ENCODE measurements around the gene ZNF106. TPM values are rescaled to one million over a fixed set of nuclear protein-coding genes. Genes with fewer than 3 reads are reported as not detected.

Gene ZNF106
- total RNA-seq, 1 experiment from 2014 or later: 28.5 TPM

DNA sequence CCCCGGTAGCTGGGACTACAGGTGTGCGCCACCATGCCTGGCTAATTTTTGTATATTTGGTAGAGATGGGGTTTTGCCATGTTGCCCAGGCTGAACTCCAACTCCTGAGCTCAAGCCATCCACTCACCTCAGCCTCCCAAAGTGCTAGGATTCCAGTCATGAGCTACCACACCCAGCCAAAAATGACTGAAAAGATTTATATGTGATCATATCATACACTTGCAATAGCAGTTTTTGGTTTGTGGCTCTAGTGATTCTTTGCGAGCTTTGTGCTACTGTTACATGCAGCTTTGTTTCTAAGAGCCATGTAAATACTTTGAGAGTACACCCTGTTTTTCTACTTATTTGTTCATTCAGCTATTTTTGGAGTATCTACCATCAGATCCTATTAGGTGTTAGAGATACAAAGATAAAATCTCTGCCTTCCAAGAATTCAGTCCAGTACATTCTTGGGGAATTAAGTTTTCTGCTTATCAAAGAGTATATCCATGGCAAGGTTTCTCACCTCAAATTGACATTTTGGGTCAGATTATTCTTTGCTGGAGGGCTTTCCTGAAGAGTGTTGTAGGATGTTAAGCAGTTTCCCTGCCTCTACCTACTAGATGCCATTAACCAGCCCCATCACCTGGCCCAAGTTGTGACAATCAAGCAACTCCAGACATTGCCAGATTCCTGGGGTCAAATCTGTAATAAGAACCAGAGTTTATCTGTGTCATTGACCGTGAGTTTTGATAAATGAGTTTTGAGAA lies 19.5 kb upstream of the ZNF106 start:
- H3K79me2 ChIP-seq (ENCODE audit: insufficient read depth, low read length): no peaks in the 10 kb centered on the region
- POLR2A ChIA-PET: no interaction called here
- H4K20me1 ChIP-seq (ENCODE audit: insufficient read depth): no peaks in the 10 kb centered on the region
- intact Hi-C loops (cut with micrococcal nuclease): no loop called here
- no peaks in the 10 kb centered on the region for H3K9me2 ChIP-seq (ENCODE audit: insufficient read depth)
- H3K9me3 ChIP-seq (ENCODE audit: control insufficient read depth in 1 of 2, insufficient read depth in 1 of 2, low read depth in 1 of 2, low read length in 2 of 2): no peaks in the 10 kb centered on the region
- no peak overlapping the region for H2AFZ ChIP-seq (ENCODE audit: low read depth, low read length, poor library complexity, severe bottlenecking)
- no peaks in the 10 kb centered on the region for H3K4me1 ChIP-seq (ENCODE audit: control insufficient read depth in 1 of 2, insufficient read depth in 2 of 2, low read length in 2 of 2)
- TF ChIP-seq ELF1 (IDR thresholded peaks at IDR 0.05; ENCODE audit: borderline replicate concordance, low read depth): no peak
- DNase-seq (ENCODE audit: low read depth, low spot score) (no peak), ATAC-seq (no peak)
- H3K4me3 ChIP-seq (replicated peaks in 1 of 2; ENCODE audit: low read depth in 1 of 2, low read length in 2 of 2): no peak overlapping the region
- H3K27me3 ChIP-seq (ENCODE audit: insufficient read depth, low read length): no peaks in the 10 kb centered on the region
- RAD21 ChIA-PET (ENCODE audit: low non-redundant PET in 1 of 2, low total read pairs in 2 of 2, uncharacterized antibody in 2 of 2, unreplicated experiment in 2 of 2): no interaction called here
- no TSS peak for BruUV-seq (replicated peaks)
- H3K9ac ChIP-seq (ENCODE audit: low read length): no peak overlapping the region
- no peaks in the 10 kb centered on the region; a peak in 1 of 4 replicates for H3K36me3 ChIP-seq (ENCODE audit: control insufficient read depth in 1 of 2, insufficient read depth in 2 of 2, low read length in 2 of 2)
- H3K27ac ChIP-seq (ENCODE audit: low read depth, low read length): no peak overlapping the region
- CTCF ChIA-PET: no interaction called here
- H3K4me2 ChIP-seq (ENCODE audit: low read length): no peak overlapping the region

DNA sequence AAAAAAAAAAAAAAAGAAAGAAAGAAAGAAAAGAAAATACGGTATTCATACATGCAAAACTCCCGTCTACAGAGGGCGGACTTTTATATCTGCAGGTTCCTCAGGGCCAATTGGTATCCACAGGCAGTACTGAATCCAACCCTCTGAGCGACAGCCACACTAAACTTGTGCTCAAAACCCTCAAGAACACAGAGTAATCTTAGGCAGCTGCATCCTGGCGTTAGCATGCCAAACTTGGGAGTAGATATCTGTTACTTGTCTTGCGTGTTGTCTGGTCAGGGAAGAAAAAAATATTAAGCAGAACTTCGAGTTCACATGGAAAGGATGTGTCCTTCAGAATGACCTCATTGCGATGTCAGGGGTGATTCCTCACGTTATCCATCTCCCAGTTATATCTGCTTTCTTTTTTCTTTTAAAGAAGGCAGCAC lies 17.3 kb upstream of the ZNF106 start:
- no peaks in the 10 kb centered on the region for H4K20me1 ChIP-seq (ENCODE audit: insufficient read depth)
- peaks cover 4% of the 10 kb centered on the region; the same call in 1 of the 2 replicates for H3K79me2 ChIP-seq (ENCODE audit: insufficient read depth, low read length)
- no peak overlapping the region for H3K27ac ChIP-seq (ENCODE audit: low read depth, low read length)
- H3K4me1 ChIP-seq (ENCODE audit: control insufficient read depth in 1 of 2, insufficient read depth in 2 of 2, low read length in 2 of 2): peaks cover 0 to 6% of the 10 kb centered on the region in 2 experiments; a peak in 1 of 4 replicates
- ChIA-PET CTCF (no interaction called here), POLR2A (no interaction called here), RAD21 (ENCODE audit: low non-redundant PET in 1 of 2, low total read pairs in 2 of 2, uncharacterized antibody in 2 of 2, unreplicated experiment in 2 of 2) (no interaction called here)
- intact Hi-C loops (cut with micrococcal nuclease): no loop called here
- no peak overlapping the region for H3K4me2 ChIP-seq (ENCODE audit: low read length)
- H3K9me3 ChIP-seq (ENCODE audit: control insufficient read depth in 1 of 2, insufficient read depth in 1 of 2, low read depth in 1 of 2, low read length in 2 of 2): no peaks in the 10 kb centered on the region
- no peaks in the 10 kb centered on the region for H3K27me3 ChIP-seq (ENCODE audit: insufficient read depth, low read length)
- H3K9me2 ChIP-seq (ENCODE audit: insufficient read depth): no peaks in the 10 kb centered on the region
- no peak overlapping the region for H2AFZ ChIP-seq (ENCODE audit: low read depth, low read length, poor library complexity, severe bottlenecking)
- BruUV-seq (replicated peaks): no TSS peak
- TF ChIP-seq CBX3 (IDR thresholded peaks at IDR 0.05; ENCODE audit: low read depth) (no peak), ZFX (IDR thresholded peaks at IDR 0.05) (no peak), EZH2 (IDR thresholded peaks at IDR 0.05) (no peak), EZH2phosphoT487 (IDR thresholded peaks at IDR 0.05; ENCODE audit: borderline replicate concordance) (no peak), ZNF274 (IDR thresholded peaks at IDR 0.05; ENCODE audit: low read depth, low read length) (no peak), TCF7L2 (IDR thresholded peaks at IDR 0.05; ENCODE audit: borderline replicate concordance, extremely low read depth, insufficient read depth, insufficient read length) (no peak), POLR2AphosphoS5 (IDR thresholded peaks at IDR 0.05; ENCODE audit: low read depth, low read length) (no peak), JUND (IDR thresholded peaks at IDR 0.05) (no peak), POLR2A (IDR thresholded peaks at IDR 0.05; ENCODE audit: borderline replicate concordance, extremely low read depth, insufficient read depth, insufficient read length) (no peak), SRF (IDR thresholded peaks at IDR 0.05; ENCODE audit: low read depth) (no peak), RAD21 (IDR thresholded peaks at IDR 0.05; ENCODE audit: low read depth) (no peak), SP1 (IDR thresholded peaks at IDR 0.05; ENCODE audit: low read depth) (no peak)
- TF ChIP-seq, protein P1, sequence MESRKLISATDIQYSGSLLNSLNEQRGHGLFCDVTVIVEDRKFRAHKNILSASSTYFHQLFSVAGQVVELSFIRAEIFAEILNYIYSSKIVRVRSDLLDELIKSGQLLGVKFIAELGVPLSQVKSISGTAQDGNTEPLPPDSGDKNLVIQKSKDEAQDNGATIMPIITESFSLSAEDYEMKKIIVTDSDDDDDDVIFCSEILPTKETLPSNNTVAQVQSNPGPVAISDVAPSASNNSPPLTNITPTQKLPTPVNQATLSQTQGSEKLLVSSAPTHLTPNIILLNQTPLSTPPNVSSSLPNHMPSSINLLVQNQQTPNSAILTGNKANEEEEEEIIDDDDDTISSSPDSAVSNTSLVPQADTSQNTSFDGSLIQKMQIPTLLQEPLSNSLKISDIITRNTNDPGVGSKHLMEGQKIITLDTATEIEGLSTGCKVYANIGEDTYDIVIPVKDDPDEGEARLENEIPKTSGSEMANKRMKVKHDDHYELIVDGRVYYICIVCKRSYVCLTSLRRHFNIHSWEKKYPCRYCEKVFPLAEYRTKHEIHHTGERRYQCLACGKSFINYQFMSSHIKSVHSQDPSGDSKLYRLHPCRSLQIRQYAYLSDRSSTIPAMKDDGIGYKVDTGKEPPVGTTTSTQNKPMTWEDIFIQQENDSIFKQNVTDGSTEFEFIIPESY (IDR thresholded peaks at IDR 0.05; ENCODE audit: extremely low read depth, insufficient replicate concordance, low read length): no peak
- TF ChIP-seq, protein P2, sequence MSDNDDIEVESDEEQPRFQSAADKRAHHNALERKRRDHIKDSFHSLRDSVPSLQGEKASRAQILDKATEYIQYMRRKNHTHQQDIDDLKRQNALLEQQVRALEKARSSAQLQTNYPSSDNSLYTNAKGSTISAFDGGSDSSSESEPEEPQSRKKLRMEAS (IDR thresholded peaks at IDR 0.05): no peak
- TF ChIP-seq, protein P3, sequence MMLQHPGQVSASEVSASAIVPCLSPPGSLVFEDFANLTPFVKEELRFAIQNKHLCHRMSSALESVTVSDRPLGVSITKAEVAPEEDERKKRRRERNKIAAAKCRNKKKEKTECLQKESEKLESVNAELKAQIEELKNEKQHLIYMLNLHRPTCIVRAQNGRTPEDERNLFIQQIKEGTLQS (IDR thresholded peaks at IDR 0.05): no peak
- H3K36me3 ChIP-seq (ENCODE audit: control insufficient read depth in 1 of 2, insufficient read depth in 2 of 2, low read length in 2 of 2): no peaks in the 10 kb centered on the region
- DNase-seq (ENCODE audit: low read depth, low spot score) (no peak), ATAC-seq (no peak)
- no peak overlapping the region for H3K4me3 ChIP-seq (replicated peaks in 1 of 2; ENCODE audit: low read depth in 1 of 2, low read length in 2 of 2)
- H3K9ac ChIP-seq (ENCODE audit: low read length): no peak overlapping the region
